ENCODE measurements around the gene MAP3K10. TPM values are rescaled to one million over a fixed set of nuclear protein-coding genes. Genes with fewer than 3 reads are reported as not detected.

Gene MAP3K10
- total RNA-seq, 2 experiments from 2014 or later: 19.9 to 25.4 TPM

DNA sequence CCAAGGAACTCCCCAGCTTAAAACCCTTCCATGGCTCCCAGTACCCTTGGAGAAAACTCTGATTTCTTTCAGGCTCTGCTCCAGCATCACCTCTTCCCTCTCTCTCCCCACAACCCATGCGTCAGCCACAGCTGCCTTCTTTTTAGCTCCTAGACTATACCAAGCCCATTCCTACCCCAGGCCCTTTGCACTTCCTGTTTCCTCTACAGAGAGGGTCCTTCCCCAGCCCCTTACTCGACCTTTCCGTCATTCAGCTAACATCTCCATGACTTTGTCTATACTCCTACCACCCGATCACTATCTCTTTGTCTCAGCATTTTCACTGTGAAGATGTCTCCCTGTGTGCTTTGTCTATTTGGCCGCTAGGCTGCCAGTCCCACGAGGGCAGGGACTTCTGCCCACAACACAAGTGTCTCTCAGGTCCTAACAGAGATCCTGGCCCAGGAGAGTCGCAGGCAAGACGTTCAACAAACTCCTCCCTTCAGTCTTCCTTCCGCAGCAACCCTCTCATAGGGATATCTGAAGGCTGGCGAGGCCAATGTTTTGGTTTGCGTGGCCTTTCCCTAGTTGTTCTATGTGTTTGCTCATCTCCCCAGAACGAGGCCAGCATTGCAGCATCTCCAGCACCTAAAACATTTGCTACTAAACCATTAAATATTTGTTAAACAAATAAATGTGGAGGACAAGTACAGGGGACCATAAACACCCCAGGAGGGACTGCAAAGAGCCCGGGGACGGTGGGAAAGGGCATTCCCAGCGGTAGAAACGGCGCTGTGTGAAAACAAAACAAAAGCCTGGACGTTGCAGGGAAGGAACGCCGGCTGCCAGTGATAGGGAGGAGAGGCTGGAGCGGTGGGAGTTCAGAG lies 34.4 kb downstream of the MAP3K10 start:
- DNase-seq: no peak
- peaks cover 4% of the 10 kb centered on the region for H3K36me3 Mint-ChIP-seq
- H3K4me1 Mint-ChIP-seq: peaks cover 21% of the 10 kb centered on the region
- peaks cover 50% of the 10 kb centered on the region for H3K27me3 Mint-ChIP-seq
- no peak overlapping the region for H3K27ac Mint-ChIP-seq
- ATAC-seq: no peak
- CTCF ChIA-PET: interaction anchor here (0.7 kb wide), 1 partner anchor 11 kb away, joined by 3 read pairs; no protein-coding TSS in a partner anchor
- no peak overlapping the region for H3K4me3 Mint-ChIP-seq
- H3K9me3 Mint-ChIP-seq (ENCODE audit: low read depth): peaks cover 3% of the 10 kb centered on the region

DNA sequence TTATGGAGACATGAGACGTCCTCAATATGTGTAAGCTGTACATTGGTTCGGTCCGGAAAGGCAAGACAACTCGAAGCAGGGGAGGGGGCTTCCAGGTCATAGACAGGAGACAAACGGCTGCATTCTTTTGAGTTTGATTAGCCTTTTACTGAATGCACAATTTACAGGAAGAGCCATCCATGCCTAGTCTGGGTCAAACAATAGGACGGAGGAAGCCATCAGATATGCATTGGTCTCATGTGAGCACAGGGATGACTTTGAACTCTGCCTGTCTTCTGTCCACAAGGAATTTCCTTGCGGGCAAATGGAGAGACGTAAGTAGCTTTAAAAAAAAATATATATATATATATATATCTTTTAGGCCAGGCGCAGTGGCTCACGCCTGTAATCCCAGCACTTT lies 37.1 kb downstream of the MAP3K10 start:
- DNase-seq (no peak), ATAC-seq (no peak)
- H3K27me3 Mint-ChIP-seq: peaks cover 46% of the 10 kb centered on the region
- H3K27ac Mint-ChIP-seq: no peak overlapping the region
- CTCF ChIA-PET: interaction anchor here (2.4 kb wide), 1 partner anchor 10 kb away, joined by 11 read pairs; the partner anchor contains the start of gene TTC9B
- no peak overlapping the region for H3K4me3 Mint-ChIP-seq
- H3K9me3 Mint-ChIP-seq (ENCODE audit: low read depth): no peaks in the 10 kb centered on the region
- H3K36me3 Mint-ChIP-seq: peaks cover 2% of the 10 kb centered on the region
- H3K4me1 Mint-ChIP-seq: peaks cover 18% of the 10 kb centered on the region

DNA sequence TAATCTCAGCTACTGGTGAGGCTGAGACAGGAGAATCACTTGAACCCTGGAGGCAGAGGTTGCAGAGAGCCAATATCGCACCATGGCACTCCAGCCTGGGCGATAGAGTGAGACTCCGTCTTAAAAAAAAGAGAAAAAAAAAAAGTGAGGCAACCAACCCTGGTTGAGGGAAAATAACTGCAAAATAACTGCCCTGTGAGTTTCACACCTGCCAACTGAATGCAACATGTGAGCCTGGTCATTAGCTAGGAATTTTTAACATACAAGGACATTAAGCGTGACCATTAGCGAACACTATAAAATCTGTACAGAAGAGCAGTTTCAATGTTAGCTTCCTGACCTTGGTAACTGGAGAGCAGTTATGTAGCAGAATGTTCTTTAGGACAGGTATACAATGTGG lies 37.6 kb downstream of the MAP3K10 start:
- H3K9me3 Mint-ChIP-seq (ENCODE audit: low read depth): no peaks in the 10 kb centered on the region

DNA sequence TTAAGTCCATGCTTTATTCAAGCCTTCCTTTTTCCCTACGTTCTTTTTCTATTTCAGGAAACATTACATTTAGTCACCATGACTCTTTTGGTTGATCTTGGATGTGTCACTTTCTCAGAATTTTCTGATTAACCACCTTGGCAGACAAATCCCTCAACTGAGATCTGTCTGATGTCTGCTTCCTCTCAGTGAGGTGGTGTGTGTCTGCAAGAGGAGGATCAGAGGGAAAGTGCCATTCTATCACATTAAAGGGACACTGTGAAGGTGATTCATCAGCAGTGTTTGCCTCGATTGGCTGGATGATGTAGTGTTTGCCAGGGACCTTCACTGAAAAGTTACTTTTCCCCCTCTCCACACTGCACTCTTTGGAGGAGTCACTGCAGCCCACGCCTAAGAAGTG lies 38.3 kb downstream of the MAP3K10 start:
- peaks cover 2% of the 10 kb centered on the region for H3K36me3 Mint-ChIP-seq
- DNase-seq: no peak
- no peak overlapping the region for H3K4me3 Mint-ChIP-seq
- no peak for ATAC-seq
- H3K4me1 Mint-ChIP-seq: peaks cover 18% of the 10 kb centered on the region
- H3K9me3 Mint-ChIP-seq (ENCODE audit: low read depth): no peaks in the 10 kb centered on the region
- no peak overlapping the region for H3K27ac Mint-ChIP-seq
- H3K27me3 Mint-ChIP-seq: peaks cover 38% of the 10 kb centered on the region
- CTCF ChIA-PET: no interaction called here

More for the DNA sequence above, 37.6 kb downstream of the MAP3K10 start:
- ATAC-seq: no peak
- DNase-seq: no peak
- Mint-ChIP-seq H3K4me3 (no peak overlapping the region), H3K36me3 (peaks cover 2% of the 10 kb centered on the region), H3K27me3 (peaks cover 44% of the 10 kb centered on the region), H3K27ac (no peak overlapping the region), H3K4me1 (peaks cover 18% of the 10 kb centered on the region)
- CTCF ChIA-PET: interaction anchor here (2.4 kb wide), 1 partner anchor 11 kb away, joined by 11 read pairs; the partner anchor contains the start of gene TTC9B

DNA sequence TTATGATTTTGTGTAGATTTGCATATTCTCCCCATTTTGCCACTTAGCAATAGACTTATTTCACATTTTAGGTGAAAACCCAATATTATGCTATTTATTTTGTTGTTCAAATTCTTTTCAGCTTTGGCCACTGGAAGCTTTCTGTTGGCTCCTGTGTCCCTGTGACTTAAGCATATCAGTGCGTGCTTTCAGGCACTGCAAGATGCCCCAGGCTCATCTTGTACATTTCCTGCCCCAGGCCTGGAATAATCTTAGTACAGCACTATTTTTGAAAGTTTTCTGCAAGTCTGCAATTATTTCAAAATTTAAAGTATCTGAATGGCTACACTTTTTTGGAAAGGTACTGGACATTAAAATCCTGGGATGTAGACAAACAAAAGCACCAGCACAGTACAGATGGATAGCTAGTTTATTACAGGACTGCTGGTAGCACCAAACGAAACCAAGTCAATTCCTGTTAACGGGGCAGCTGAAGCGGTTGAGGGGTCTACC lies 38.7 kb downstream of the MAP3K10 start:
- no peak for ATAC-seq
- Mint-ChIP-seq H3K27me3 (peaks cover 33% of the 10 kb centered on the region), H3K9me3 (ENCODE audit: low read depth) (no peaks in the 10 kb centered on the region), H3K4me1 (peaks cover 18% of the 10 kb centered on the region), H3K4me3 (no peak overlapping the region), H3K36me3 (peaks cover 2% of the 10 kb centered on the region), H3K27ac (no peak overlapping the region)
- DNase-seq: no peak
- CTCF ChIA-PET: no interaction called here

DNA sequence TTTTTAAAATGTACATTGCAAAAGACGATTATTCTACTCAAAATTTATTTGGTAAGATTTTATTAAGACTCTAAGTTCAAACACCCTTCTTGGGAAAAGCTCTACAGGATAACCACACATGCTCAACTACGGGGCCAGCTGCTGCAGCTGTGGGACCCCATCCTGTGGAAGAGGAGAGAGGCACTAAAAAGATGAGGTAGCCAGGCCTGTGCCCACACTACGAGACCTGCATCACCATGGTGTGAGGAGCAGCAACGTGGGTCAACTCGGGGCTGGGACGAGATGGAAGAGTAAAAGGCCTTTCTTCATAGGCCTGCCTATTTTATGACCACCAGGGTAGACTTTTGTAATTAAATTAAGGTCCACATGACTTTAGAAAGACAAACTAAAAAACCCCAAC lies 39.8 kb downstream of the MAP3K10 start:
- Mint-ChIP-seq H3K9me3 (ENCODE audit: low read depth) (no peaks in the 10 kb centered on the region), H3K27me3 (peaks cover 22% of the 10 kb centered on the region), H3K27ac (no peak overlapping the region), H3K36me3 (no peaks in the 10 kb centered on the region), H3K4me1 (peaks cover 13% of the 10 kb centered on the region), H3K4me3 (no peak overlapping the region)
- DNase-seq: no peak
- ATAC-seq: no peak
- CTCF ChIA-PET: no interaction called here

DNA sequence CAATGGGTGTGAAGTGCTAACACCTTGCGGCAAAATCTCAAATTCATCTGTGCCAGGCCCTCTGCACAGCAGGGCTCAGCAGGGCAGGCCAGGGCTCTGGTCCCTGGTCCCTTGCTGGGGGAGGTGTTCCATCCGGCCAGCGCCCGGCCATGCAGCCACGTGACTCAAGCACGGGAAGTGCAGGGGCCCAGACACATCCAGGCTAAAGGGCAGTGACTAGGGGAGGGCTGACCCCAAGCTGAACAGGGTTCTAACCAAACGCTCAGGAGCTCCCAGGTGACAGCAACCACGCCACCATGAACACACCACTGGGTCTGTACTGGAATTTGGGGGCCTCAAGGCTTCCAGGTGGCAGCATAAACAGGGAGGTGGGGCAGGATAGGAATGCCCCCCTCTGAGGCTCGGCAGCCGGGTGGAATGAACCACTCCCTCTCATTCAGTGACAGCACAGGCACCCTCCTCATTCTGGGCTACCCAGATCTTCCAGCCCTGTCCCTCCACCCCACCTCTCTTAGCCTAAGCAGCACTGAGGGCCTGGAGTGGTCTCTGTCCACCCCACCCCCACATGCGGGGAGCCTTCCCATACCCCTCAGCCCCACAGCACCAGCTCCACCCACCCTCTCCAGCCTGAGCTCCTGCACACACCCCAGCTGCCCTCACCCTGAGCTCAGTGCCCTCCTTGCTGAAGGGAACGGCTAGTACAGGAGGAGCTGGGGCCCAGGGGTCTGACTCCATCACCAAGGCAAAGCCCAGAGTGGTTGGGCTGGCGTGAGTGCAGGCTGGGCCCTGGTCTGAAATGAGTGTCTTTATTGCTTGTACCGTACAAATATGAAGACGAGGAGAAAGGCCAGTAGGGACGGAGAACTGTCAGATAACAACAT lies 40.6 kb downstream of the MAP3K10 start:
- Mint-ChIP-seq H3K36me3 (peaks cover under 1% of the 10 kb centered on the region), H3K4me3 (no peak overlapping the region)
- CTCF ChIA-PET: no interaction called here

DNA sequence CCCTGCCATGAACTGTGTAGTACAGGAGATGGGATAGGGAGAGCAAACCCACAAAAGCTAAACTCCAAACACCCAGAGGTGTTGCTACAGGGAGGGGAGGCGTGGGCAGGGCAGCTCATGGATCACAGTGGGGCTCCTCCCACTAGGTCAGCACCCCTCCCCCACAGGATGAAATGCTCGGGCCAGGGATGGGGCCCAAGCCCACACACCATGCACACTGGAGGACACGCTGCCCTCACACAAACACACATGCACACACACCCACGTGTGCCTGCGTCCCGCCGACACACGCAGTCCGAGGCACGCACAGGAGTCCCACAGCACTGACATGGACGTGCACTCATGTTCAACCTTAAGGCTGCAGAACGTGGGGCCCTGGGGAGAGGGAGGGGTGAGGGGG lies 41.3 kb downstream of the MAP3K10 start:
- CTCF ChIA-PET: no interaction called here
- DNase-seq (no peak), ATAC-seq (no peak)
- no peaks in the 10 kb centered on the region for H3K9me3 Mint-ChIP-seq (ENCODE audit: low read depth)
- H3K4me3 Mint-ChIP-seq: no peak overlapping the region
- H3K36me3 Mint-ChIP-seq: peaks cover 3% of the 10 kb centered on the region
- peaks cover 9% of the 10 kb centered on the region for H3K27me3 Mint-ChIP-seq
- H3K27ac Mint-ChIP-seq: no peak overlapping the region
- peaks cover 10% of the 10 kb centered on the region for H3K4me1 Mint-ChIP-seq

More for the DNA sequence above, 40.6 kb downstream of the MAP3K10 start:
- H3K27ac Mint-ChIP-seq: no peak overlapping the region
- H3K4me1 Mint-ChIP-seq: peaks cover 10% of the 10 kb centered on the region
- peaks cover 16% of the 10 kb centered on the region for H3K27me3 Mint-ChIP-seq
- ATAC-seq (no peak), DNase-seq (no peak)
- H3K9me3 Mint-ChIP-seq (ENCODE audit: low read depth): no peaks in the 10 kb centered on the region

DNA sequence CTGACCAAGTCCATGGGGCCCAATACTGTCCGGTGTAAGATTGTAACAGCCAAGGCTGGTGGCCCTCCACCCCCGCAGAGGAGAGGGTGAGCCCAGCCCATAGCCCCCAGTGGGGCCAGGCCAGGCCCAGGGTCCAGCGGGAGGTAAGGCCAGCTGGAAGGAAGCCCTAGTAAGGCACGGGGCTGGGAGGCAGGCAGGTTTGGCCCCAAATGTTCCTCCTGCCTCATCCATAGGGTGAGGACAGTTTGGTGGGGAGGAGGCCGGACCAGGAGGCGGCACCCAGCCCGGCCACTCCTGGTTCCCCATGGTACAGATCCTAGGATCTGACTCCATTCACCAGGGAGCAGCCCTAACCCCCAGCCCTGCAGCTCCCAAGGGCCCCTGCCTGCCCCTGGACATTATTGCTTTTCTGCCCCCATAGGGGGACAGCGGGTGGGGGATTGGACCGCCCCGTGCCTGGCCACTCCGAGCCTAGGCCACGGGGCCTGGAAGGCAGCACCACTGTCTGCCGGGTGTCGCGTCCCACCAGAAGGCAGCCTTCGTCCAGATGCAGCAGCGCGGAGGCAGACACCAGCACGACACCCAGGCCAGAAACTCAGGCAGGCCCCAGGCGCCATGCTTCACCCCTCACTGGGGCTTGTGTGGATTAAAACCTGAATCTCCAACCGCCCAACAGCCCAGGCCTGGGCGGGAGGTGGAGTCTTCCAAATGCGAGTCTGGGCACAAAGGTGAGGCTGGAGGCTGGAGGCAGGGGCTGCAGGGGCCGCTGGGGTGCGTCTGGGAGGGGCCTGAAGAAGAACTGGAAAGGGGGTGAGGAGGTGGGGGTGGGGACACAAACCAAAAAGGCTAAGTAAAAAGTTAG lies 42.0 kb downstream of the MAP3K10 start:
- Mint-ChIP-seq H3K4me3 (no peak overlapping the region), H3K27ac (no peak overlapping the region), H3K9me3 (ENCODE audit: low read depth) (no peaks in the 10 kb centered on the region), H3K4me1 (peaks cover 10% of the 10 kb centered on the region), H3K27me3 (peaks cover 2% of the 10 kb centered on the region), H3K36me3 (peaks cover 6% of the 10 kb centered on the region)
- DNase-seq (no peak), ATAC-seq (no peak)
- CTCF ChIA-PET: no interaction called here

DNA sequence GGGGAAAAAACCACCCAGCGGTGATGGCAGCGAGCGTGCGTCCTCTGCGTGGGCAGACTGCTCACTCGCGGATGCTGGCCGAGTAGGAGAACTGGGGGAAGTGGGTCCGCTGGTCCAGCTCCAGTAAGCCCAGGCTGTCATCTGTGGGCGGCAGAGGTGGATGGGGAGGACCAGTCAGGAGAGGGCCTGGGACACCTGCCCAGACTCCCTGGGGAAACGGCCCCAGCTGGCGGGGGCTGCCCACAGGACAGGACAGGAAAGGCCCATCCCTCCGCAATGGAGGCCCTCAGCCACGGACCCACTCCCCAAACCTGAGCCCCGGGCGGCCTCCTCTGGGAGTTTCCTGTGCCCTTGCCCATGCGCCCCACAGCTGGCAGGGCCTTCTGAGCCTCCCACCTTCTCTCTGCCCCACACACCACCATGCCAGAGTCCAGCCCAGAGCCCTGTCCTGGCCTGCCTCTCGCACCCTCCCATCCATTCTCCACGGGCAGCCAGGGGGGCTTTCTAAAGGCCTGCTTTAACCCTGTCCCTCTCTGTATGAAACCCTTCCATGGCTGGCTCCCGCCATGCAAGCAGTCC lies 42.7 kb downstream of the MAP3K10 start:
- H3K27me3 Mint-ChIP-seq: no peaks in the 10 kb centered on the region
- ATAC-seq: no peak
- peaks cover 8% of the 10 kb centered on the region for H3K36me3 Mint-ChIP-seq

DNA sequence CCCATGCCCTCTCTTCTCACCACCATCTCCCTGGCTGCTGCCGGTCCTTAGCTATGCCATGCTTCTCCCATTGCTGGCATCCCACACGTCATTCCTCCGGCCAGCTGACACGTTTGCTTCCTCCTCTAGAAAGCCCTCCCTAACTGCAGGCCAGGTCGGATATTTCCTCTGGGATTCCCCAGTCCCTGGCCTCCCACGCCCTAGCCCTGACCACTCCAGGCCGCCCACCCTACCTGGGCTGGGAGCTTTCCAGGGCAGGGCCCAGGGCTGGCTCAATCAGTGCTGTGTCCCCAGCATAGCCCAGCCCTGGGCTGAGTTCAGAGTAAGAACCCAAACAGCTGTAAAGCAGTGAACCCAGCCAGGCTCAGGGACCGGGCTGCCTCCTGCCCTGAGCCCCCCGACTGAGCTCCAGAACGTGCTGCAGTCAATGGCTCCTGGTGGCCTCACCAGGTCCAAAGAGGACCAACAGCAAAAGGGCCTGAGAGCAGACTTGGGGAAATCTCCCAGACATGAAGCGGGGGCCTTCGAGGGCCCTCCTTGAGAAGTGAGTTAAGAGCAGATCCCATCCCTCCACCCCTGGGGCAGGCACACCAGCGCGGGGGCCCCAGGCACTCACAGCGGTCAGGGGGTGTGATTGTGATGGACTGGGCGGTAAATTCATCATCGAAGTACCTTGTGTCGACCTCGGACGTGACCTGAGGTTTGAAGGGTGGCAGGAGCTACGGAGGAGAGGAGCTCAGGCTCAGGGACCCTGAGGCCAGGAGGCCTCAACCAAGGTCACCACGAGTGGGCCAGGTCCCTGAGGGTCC lies 43.4 kb downstream of the MAP3K10 start:
- peaks cover 10% of the 10 kb centered on the region for H3K36me3 Mint-ChIP-seq
- H3K27ac Mint-ChIP-seq: no peak overlapping the region
- peaks cover 3% of the 10 kb centered on the region for H3K4me1 Mint-ChIP-seq
- H3K9me3 Mint-ChIP-seq (ENCODE audit: low read depth): no peaks in the 10 kb centered on the region
- ATAC-seq: no peak
- no peak overlapping the region for H3K4me3 Mint-ChIP-seq
- DNase-seq: no peak
- no peaks in the 10 kb centered on the region for H3K27me3 Mint-ChIP-seq
- CTCF ChIA-PET: no interaction called here

More for the DNA sequence above, 42.7 kb downstream of the MAP3K10 start:
- DNase-seq: no peak
- Mint-ChIP-seq H3K27ac (no peak overlapping the region), H3K9me3 (ENCODE audit: low read depth) (no peaks in the 10 kb centered on the region), H3K4me1 (peaks cover 10% of the 10 kb centered on the region), H3K4me3 (no peak overlapping the region)
- CTCF ChIA-PET: no interaction called here

Data from activated CD8-positive, alpha-beta memory T cell treated with anti-CD3 and anti-CD28 coated beads, Interleukin-2, amount 10 ng/mL, durations not matched to agents 7 days and 5 days (primary cell).